H1 (cell line): ENCODE measurements around the gene ASB3. TPM values are rescaled to one million over a fixed set of nuclear protein-coding genes. Genes with fewer than 3 reads are reported as not detected.

ENCODE experiments used
- CTCF ChIA-PET: fragments of 300-600 bp; sonication (Branson Sonifier 250); formaldehyde crosslinking; loops from one replicate; lab custom pipeline; 2021; ENCODE audit not compliant: partially characterized antibody; lab: Charles Lee
- POLR2A ChIA-PET: fragments of 300-600 bp; sonication (Branson Sonifier 250); formaldehyde crosslinking; loops from one replicate; lab custom pipeline; 2021; ENCODE audit warnings: inconsistent platforms; ENCODE audit not compliant: partially characterized antibody; lab: Charles Lee
- DNase-seq, 2 experiments: peaks; one replicate each; pipeline versions ENCODE4 v3.0.0 to v3.0.0-alpha.2; 2010 to 2022; ENCODE audit warnings: low spot score in 2 of 2, low read depth in 1 of 2, mixed read lengths in 1 of 2
- FAIRE-seq: peaks from 2 replicates; lab custom pipeline; 2011; peaks lifted over from hg19 to GRCh38; lab: Jason Lieb, UNC
- H2AFZ ChIP-seq: 2 replicates; pipeline ENCODE4 v1.8.1; 2012; ENCODE audit warnings: low read length, inconsistent platforms
- H2AK5ac ChIP-seq: 2 replicates; pipeline ENCODE4 v1.6.1; 2013; ENCODE audit warnings: low read depth, low read length
- H2BK120ac ChIP-seq: replicated peaks from 2 replicates; pipeline ENCODE3; 2013; ENCODE audit warnings: low read depth, low read length, inconsistent platforms
- H2BK12ac ChIP-seq: 2 replicates; pipeline ENCODE4 v1.6.1; 2013; ENCODE audit warnings: low read depth, low read length
- H2BK15ac ChIP-seq: 2 replicates; pipeline ENCODE4 v1.6.1; 2013; ENCODE audit warnings: low read length
- H2BK20ac ChIP-seq: 2 replicates; pipeline ENCODE4 v1.6.1; 2013; ENCODE audit warnings: low read length
- H2BK5ac ChIP-seq: 2 replicates; pipeline ENCODE4 v1.6.1; 2013; ENCODE audit warnings: low read depth, low read length
- H3K14ac ChIP-seq: 2 replicates; pipeline ENCODE4 v1.6.1; 2013; ENCODE audit warnings: inconsistent platforms; ENCODE audit not compliant: insufficient read length
- H3K18ac ChIP-seq: 2 replicates; pipeline ENCODE4 v1.6.1; 2013; ENCODE audit warnings: low read length; ENCODE audit errors: extremely low read depth
- H3K23ac ChIP-seq: 2 replicates; pipeline ENCODE4 v1.6.1; 2013; ENCODE audit warnings: inconsistent platforms; ENCODE audit not compliant: insufficient read length
- H3K23me2 ChIP-seq: 2 replicates; pipeline ENCODE4 v1.6.1; 2013; ENCODE audit warnings: low read depth, low read length
- H3K27ac ChIP-seq: 2 replicates; pipeline ENCODE4 v1.6.1; 2011; ENCODE audit warnings: low read depth, low read length, inconsistent platforms
- H3K27me3 ChIP-seq, 4 experiments: replicated peaks in 1 of 4; 1 replicate in 1 of 4; 2 replicates in 3 of 4; pipeline versions ENCODE4 v1.6.1 to v1.8.1; 2011 to 2013; ENCODE audit warnings: low read length in 3 of 4, mild to moderate bottlenecking in 3 of 4, inconsistent platforms in 2 of 4, mixed read lengths in 2 of 4, moderate library complexity in 1 of 4; ENCODE audit not compliant: control insufficient read depth in 3 of 4, insufficient read depth in 3 of 4; ENCODE audit errors: extremely low read depth in 1 of 4
- H3K36me3 ChIP-seq, 4 experiments: 2 replicates each; pipeline versions ENCODE4 v1.6.1 to v1.8.1; 2011 to 2013; ENCODE audit warnings: mild to moderate bottlenecking in 4 of 4, low read length in 3 of 4, moderate library complexity in 2 of 4, control low read depth in 1 of 4, inconsistent platforms in 1 of 4; ENCODE audit not compliant: insufficient read depth in 4 of 4, control insufficient read depth in 2 of 4
- H3K4ac ChIP-seq: replicated peaks from 2 replicates; pipeline ENCODE3; 2013; ENCODE audit warnings: low read length, low read depth, mixed read lengths, inconsistent platforms; ENCODE audit not compliant: insufficient read length
- H3K4me1 ChIP-seq, 4 experiments: replicated peaks in 1 of 4; 1 replicate in 1 of 4; 2 replicates in 3 of 4; pipeline versions ENCODE4 v1.6.1 to v1.8.1; 2011 to 2013; ENCODE audit warnings: low read length in 3 of 4, inconsistent platforms in 2 of 4, mixed read lengths in 1 of 4; ENCODE audit not compliant: insufficient read depth in 4 of 4, control insufficient read depth in 3 of 4
- H3K4me2 ChIP-seq, 2 experiments: 2 replicates each; pipeline versions ENCODE4 v1.6.1 to v1.8.1; 2011 to 2013; ENCODE audit warnings: low read depth in 2 of 2, low read length in 2 of 2, control low read depth in 1 of 2, inconsistent platforms in 1 of 2, mild to moderate bottlenecking in 1 of 2; ENCODE audit not compliant: insufficient read depth in 1 of 2
- H3K4me3 ChIP-seq, 4 experiments: fragments of 200-600, 300-600 bp in 1 of 4; sonication (generic), shearing (Covaris generic), sonication (Bioruptor Twin) in 1 of 4; 2 replicates each; pipeline versions ENCODE4 v1.5.1 to v1.8.1; 2011 to 2016; ENCODE audit warnings: low read length in 4 of 4, low read depth in 3 of 4, control low read depth in 2 of 4, inconsistent platforms in 2 of 4, mild to moderate bottlenecking in 2 of 4, mixed read lengths in 1 of 4, moderate library complexity in 1 of 4; ENCODE audit not compliant: insufficient read depth in 2 of 4; ENCODE audit errors: extremely low read depth in 1 of 4
- H3K56ac ChIP-seq: replicated peaks from 2 replicates; pipeline ENCODE3; 2013; ENCODE audit warnings: low read depth, mild to moderate bottlenecking, mixed read lengths, low read length, inconsistent platforms; ENCODE audit not compliant: insufficient read length
- H3K79me1 ChIP-seq: 2 replicates; pipeline ENCODE4 v1.6.1; 2013; ENCODE audit warnings: low read depth, low read length, control low read depth
- H3K79me2 ChIP-seq, 2 experiments: 2 replicates each; pipeline versions ENCODE4 v1.6.1 to v1.8.1; 2012 to 2013; ENCODE audit warnings: low read length in 2 of 2, mild to moderate bottlenecking in 2 of 2, inconsistent platforms in 1 of 2; ENCODE audit not compliant: insufficient read depth in 2 of 2, control insufficient read depth in 1 of 2
- H3K9ac ChIP-seq, 4 experiments: replicated peaks in 1 of 4; 1 replicate in 1 of 4; 2 replicates in 3 of 4; pipeline versions ENCODE4 v1.6.1 to v1.8.1; 2011 to 2013; ENCODE audit warnings: low read depth in 3 of 4, low read length in 3 of 4, control low read depth in 2 of 4, mild to moderate bottlenecking in 2 of 4, moderate library complexity in 2 of 4, inconsistent platforms in 1 of 4; ENCODE audit errors: extremely low read depth in 1 of 4
- H3K9me3 ChIP-seq, 2 experiments: 2 replicates each; pipeline versions ENCODE4 v1.6.1 to v1.8.1; 2012 to 2013; ENCODE audit warnings: mild to moderate bottlenecking in 2 of 2, moderate library complexity in 2 of 2, control low read depth in 1 of 2, inconsistent platforms in 1 of 2, low read depth in 1 of 2, low read length in 1 of 2, mixed read lengths in 1 of 2; ENCODE audit not compliant: insufficient read depth in 2 of 2
- H4K20me1 ChIP-seq, 2 experiments: replicated peaks in 1 of 2; 2 replicates each; pipeline versions ENCODE3 to v1.8.1; 2011 to 2013; ENCODE audit warnings: inconsistent platforms in 2 of 2, low read length in 2 of 2, mild to moderate bottlenecking in 1 of 2; ENCODE audit not compliant: insufficient read depth in 2 of 2, control insufficient read depth in 1 of 2
- H4K5ac ChIP-seq: 2 replicates; pipeline ENCODE4 v1.6.1; 2013; ENCODE audit warnings: low read length, low read depth, mixed read lengths, inconsistent platforms; ENCODE audit not compliant: insufficient read length
- H4K8ac ChIP-seq: 2 replicates; pipeline ENCODE4 v1.8.0; 2013; ENCODE audit warnings: mild to moderate bottlenecking, moderate library complexity, low read length, inconsistent platforms; ENCODE audit not compliant: insufficient read depth; ENCODE audit errors: extremely low read depth
- H4K91ac ChIP-seq: replicated peaks from 2 replicates; pipeline ENCODE3; 2013; ENCODE audit warnings: low read length, mixed read lengths, inconsistent platforms; ENCODE audit not compliant: insufficient read length
- EGR1 ChIP-seq: IDR thresholded peaks from 2 replicates; pipeline ENCODE4 v1.6.1; 2011; ENCODE audit warnings: low read depth, low read length, borderline replicate concordance
- RAD21 ChIP-seq, 2 experiments: IDR thresholded peaks in 1 of 2; conservative IDR thresholded peaks in 1 of 2; 2 replicates each; pipeline ENCODE4 v1.6.1; 2011; ENCODE audit warnings: low read depth in 2 of 2, low read length in 2 of 2, improper control_type of control experiment in 1 of 2, inconsistent platforms in 1 of 2, mild to moderate bottlenecking in 1 of 2, moderate library complexity in 1 of 2
- polyA plus RNA-seq, 7 experiments: library from polyadenylated mRNA; depleted of rRNA in 3 of 7; stranded (reverse) in 5 of 7; unstranded in 2 of 7; fragments of >200 nt in 5 of 7; fragments of 200-250 nt in 2 of 7; gene quantifications; 1 replicate in 5 of 7; 2 replicates in 1 of 7; 4 replicates in 1 of 7; pipeline versions ENCODE4 v1.2.1 to v1.2.3, GENCODE V29; 2011 to 2013; ENCODE audit warnings: missing spikeins in 2 of 7, mixed read lengths in 2 of 7
- total RNA-seq: library from RNA; stranded (reverse); fragmentation: NEBNext Ultra II Directional; extraction: Animal tissue kit (Norgen Biotek cat#: 25700); gene quantifications from 2 replicates; pipeline ENCODE4 v1.2.1, GENCODE V29; 2021
- TF ChIP-seq, protein P1 (sequence below), 3 experiments: IDR thresholded peaks; 1 replicate in 2 of 3; 2 replicates in 1 of 3; pipeline versions ENCODE4 v1.5.1 to v1.6.1; 2011; ENCODE audit warnings: low read length in 3 of 3, mild to moderate bottlenecking in 3 of 3, inconsistent platforms in 2 of 3, low read depth in 1 of 3, moderate library complexity in 1 of 3; ENCODE audit not compliant: insufficient read depth in 1 of 3; ENCODE audit errors: control extremely low read depth in 1 of 3

Gene ASB3
- total and polyA plus RNA-seq, 2 of the 8 experiments (the other 6 are each of a cell fraction or from before 2014, with no cell fraction given): 22.6 to 25.4 TPM

DNA sequence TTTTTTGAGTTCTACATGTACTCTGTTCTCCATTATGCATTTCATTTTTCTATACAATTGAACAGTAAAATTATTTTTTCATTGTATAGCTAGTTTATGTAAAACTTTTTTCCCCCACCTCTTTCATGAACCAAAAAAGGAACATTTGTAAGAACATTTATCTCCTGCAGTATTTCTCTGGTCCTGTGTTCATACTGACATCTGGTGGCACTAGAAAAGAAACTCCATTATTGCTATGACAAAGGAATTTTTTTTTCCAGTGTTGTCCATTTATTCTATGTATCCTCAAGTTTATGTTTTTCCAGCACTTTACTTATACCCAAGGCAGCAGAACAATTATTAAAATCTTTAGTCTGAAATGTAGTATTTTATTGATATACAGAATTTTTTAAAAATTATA is 46.6 kb downstream of the ASB3 start:
- Histone ChIP-seq H3K79me2 (no peaks in the 10 kb centered on the region), H3K9ac (no peak overlapping the region), H4K91ac (no peak overlapping the region), H3K56ac (no peak overlapping the region), H2BK12ac (no peak overlapping the region), H3K27me3 (no peaks in the 10 kb centered on the region), H3K4me1 (no peaks in the 10 kb centered on the region), H4K5ac (no peak overlapping the region), H2BK20ac (no peak overlapping the region), H3K36me3 (no peaks in the 10 kb centered on the region), H3K4me3 (no peak overlapping the region), H2AFZ (no peak overlapping the region), H2AK5ac (no peak overlapping the region), H4K20me1 (no peaks in the 10 kb centered on the region), H2BK5ac (no peak overlapping the region), H3K79me1 (no peaks in the 10 kb centered on the region), H3K27ac (no peak overlapping the region), H3K14ac (no peak overlapping the region), H2BK15ac (no peak overlapping the region), H3K18ac (no peak overlapping the region), H3K23ac (no peak overlapping the region), H3K9me3 (no peaks in the 10 kb centered on the region), H2BK120ac (no peak overlapping the region), H4K8ac (no peak overlapping the region), H3K4ac (no peak overlapping the region), H3K23me2 (no peaks in the 10 kb centered on the region), H3K4me2 (no peak overlapping the region)
- DNase-seq: no peak
- CTCF ChIA-PET: interaction anchor here (0.6 to 1.8 kb wide), 7 partner anchors 10 to 304 kb away, joined by 3 to 6 read pairs (median 3); no protein-coding TSS in a partner anchor
- POLR2A ChIA-PET: no interaction called here
- no peak for FAIRE-seq
- peak; percentile 54 to 66 for TF ChIP-seq RAD21 (IDR thresholded peaks at IDR 0.05 in 1 of 2, conservative IDR thresholded peaks at IDR 0.05 in 1 of 2; ENCODE audit: low read depth in 2 of 2, low read length in 2 of 2)
- TF ChIP-seq EGR1: no peak
- TF ChIP-seq, protein P1, sequence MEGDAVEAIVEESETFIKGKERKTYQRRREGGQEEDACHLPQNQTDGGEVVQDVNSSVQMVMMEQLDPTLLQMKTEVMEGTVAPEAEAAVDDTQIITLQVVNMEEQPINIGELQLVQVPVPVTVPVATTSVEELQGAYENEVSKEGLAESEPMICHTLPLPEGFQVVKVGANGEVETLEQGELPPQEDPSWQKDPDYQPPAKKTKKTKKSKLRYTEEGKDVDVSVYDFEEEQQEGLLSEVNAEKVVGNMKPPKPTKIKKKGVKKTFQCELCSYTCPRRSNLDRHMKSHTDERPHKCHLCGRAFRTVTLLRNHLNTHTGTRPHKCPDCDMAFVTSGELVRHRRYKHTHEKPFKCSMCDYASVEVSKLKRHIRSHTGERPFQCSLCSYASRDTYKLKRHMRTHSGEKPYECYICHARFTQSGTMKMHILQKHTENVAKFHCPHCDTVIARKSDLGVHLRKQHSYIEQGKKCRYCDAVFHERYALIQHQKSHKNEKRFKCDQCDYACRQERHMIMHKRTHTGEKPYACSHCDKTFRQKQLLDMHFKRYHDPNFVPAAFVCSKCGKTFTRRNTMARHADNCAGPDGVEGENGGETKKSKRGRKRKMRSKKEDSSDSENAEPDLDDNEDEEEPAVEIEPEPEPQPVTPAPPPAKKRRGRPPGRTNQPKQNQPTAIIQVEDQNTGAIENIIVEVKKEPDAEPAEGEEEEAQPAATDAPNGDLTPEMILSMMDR (IDR thresholded peaks at IDR 0.05; ENCODE audit: control extremely low read depth in 1 of 3, insufficient read depth in 1 of 3, low read depth in 1 of 3, low read length in 3 of 3): peak in 2 of 3 experiments; percentile 14 to 15; a peak in 2 of 4 replicates
